ENCODE measurements around the gene CSNK1G3.

GRCh38 chr5:123505633-123506032 is 6.3 kb upstream of the CSNK1G3 start:
- TF ChIP-seq, protein P1, sequence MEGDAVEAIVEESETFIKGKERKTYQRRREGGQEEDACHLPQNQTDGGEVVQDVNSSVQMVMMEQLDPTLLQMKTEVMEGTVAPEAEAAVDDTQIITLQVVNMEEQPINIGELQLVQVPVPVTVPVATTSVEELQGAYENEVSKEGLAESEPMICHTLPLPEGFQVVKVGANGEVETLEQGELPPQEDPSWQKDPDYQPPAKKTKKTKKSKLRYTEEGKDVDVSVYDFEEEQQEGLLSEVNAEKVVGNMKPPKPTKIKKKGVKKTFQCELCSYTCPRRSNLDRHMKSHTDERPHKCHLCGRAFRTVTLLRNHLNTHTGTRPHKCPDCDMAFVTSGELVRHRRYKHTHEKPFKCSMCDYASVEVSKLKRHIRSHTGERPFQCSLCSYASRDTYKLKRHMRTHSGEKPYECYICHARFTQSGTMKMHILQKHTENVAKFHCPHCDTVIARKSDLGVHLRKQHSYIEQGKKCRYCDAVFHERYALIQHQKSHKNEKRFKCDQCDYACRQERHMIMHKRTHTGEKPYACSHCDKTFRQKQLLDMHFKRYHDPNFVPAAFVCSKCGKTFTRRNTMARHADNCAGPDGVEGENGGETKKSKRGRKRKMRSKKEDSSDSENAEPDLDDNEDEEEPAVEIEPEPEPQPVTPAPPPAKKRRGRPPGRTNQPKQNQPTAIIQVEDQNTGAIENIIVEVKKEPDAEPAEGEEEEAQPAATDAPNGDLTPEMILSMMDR (IDR thresholded peaks at IDR 0.05) = no peak
- no peak for TF ChIP-seq POLR2A (IDR thresholded peaks at IDR 0.05)
- TF ChIP-seq EP300 (IDR thresholded peaks at IDR 0.05) = no peak
